GM12878 (cell line): Measurements from ENCODE around the gene FCN2. TPM values are rescaled to one million over a fixed set of nuclear protein-coding genes. Genes with fewer than 3 reads are reported as not detected.

Source experiments
- ATAC-seq: fragments of 200-7000 bp; cut with Tn5 transposase; 3 replicates; pipeline ENCODE4 v1.9.1; 2020; ENCODE audit warnings: mild to moderate bottlenecking, moderate library complexity
- BruUV-seq: library from RNA; stranded (reverse); fragments of 400-500 nt; replicated peaks from 2 replicates; lab custom pipeline; 2021; lab: Mats Ljungman, UMichigan
- CTCF ChIA-PET: fragments of 300-600 bp; sonication (Branson Sonifier 250); formaldehyde crosslinking; extraction: SDS; loops from one replicate; lab custom pipeline; 2021; ENCODE audit warnings: inconsistent platforms; lab: Yijun Ruan, JAX
- POLR2A ChIA-PET: fragments of 350-600 bp; formaldehyde crosslinking; extraction: SDS; loops from one replicate; lab custom pipeline; 2021; ENCODE audit warnings: inconsistent platforms; lab: Charles Lee
- RAD21 ChIA-PET: fragments of 300-600 bp; sonication (Branson Sonifier 250); formaldehyde crosslinking; loops from one replicate; lab custom pipeline; 2023; ENCODE audit warnings: antibody characterized with exemption; ENCODE audit not compliant: unreplicated experiment; lab: Charles Lee
- SMC1A ChIA-PET: fragments of 300-600 bp; sonication (Branson Sonifier 250); formaldehyde crosslinking; loops from one replicate; lab custom pipeline; 2023; ENCODE audit not compliant: unreplicated experiment, uncharacterized antibody; lab: Charles Lee
- DNase-seq: peaks from one replicate; pipeline ENCODE4 v3.0.0-alpha.2; 2011; ENCODE audit warnings: low read depth, low spot score
- FAIRE-seq: peaks from 3 replicates; lab custom pipeline; 2011; peaks lifted over from hg19 to GRCh38; lab: Jason Lieb, UNC
- H2AFZ ChIP-seq: 2 replicates; pipeline ENCODE4 v1.6.0; 2011; ENCODE audit warnings: low read depth, low read length, control low read depth; ENCODE audit not compliant: control insufficient read depth
- H3K27ac ChIP-seq: 2 replicates; pipeline ENCODE4 v1.5.1; 2011; ENCODE audit warnings: control low read depth; ENCODE audit not compliant: control insufficient read depth, insufficient read depth
- H3K27me3 ChIP-seq, 2 experiments: replicated peaks in 1 of 2; 2 replicates each; pipeline versions ENCODE4 v1.6.0 to v1.6.1; 2011; ENCODE audit warnings: low read length in 1 of 2; ENCODE audit not compliant: control insufficient read depth in 2 of 2, insufficient read depth in 2 of 2
- H3K36me3 ChIP-seq, 2 experiments: 2 replicates each; pipeline ENCODE4 v1.5.1; 2011; ENCODE audit warnings: low read length in 1 of 2; ENCODE audit not compliant: control insufficient read depth in 2 of 2, insufficient read depth in 2 of 2
- H3K4me1 ChIP-seq: 2 replicates; pipeline ENCODE4 v1.6.1; 2011; ENCODE audit warnings: mild to moderate bottlenecking, low read length, moderate library complexity, mixed read lengths; ENCODE audit not compliant: control insufficient read depth, insufficient read depth
- H3K4me2 ChIP-seq: 2 replicates; pipeline ENCODE4 v1.6.0; 2011; ENCODE audit warnings: control low read depth; ENCODE audit not compliant: control insufficient read depth, insufficient read depth
- H3K4me3 ChIP-seq: fragments of 200-600 bp; sonication (generic); 2 replicates; pipeline ENCODE4 v1.5.1; 2016
- H3K79me2 ChIP-seq: 2 replicates; pipeline ENCODE4 v1.6.0; 2011; ENCODE audit warnings: low read length; ENCODE audit not compliant: control insufficient read depth, insufficient read depth
- H3K9ac ChIP-seq: 2 replicates; pipeline ENCODE4 v1.8.0; 2011; ENCODE audit warnings: low read length, control low read depth, mixed read lengths; ENCODE audit not compliant: control insufficient read depth, insufficient read depth
- H3K9me3 ChIP-seq: replicated peaks from 3 replicates; pipeline ENCODE4 v1.5.1; 2011; ENCODE audit warnings: mild to moderate bottlenecking, low read length; ENCODE audit not compliant: control insufficient read depth, insufficient read depth
- H4K20me1 ChIP-seq: 2 replicates; pipeline ENCODE4 v1.6.0; 2011; ENCODE audit not compliant: control insufficient read depth, insufficient read depth
- BCL11A ChIP-seq: IDR thresholded peaks from 2 replicates; pipeline ENCODE4 v1.6.1; 2011; ENCODE audit warnings: low read depth, low read length
- GATAD2B ChIP-seq: fragments of 450-650 bp; conservative IDR thresholded peaks from 2 replicates; pipeline ENCODE4 v1.6.1; 2017; ENCODE audit warnings: low read depth, mild to moderate bottlenecking, moderate library complexity
- MAX ChIP-seq: IDR thresholded peaks from 2 replicates; pipeline ENCODE4 v1.6.1; 2012; ENCODE audit warnings: low read depth, low read length, improper control_type of control experiment
- SMARCA5 ChIP-seq: fragments of 450-650 bp; IDR thresholded peaks from 2 replicates; pipeline ENCODE4 v1.6.1; 2017; ENCODE audit warnings: mild to moderate bottlenecking
- SP1 ChIP-seq: IDR thresholded peaks from one replicate; pipeline ENCODE4 v1.6.1; 2011; ENCODE audit warnings: low read depth, low read length
- SRF ChIP-seq, 2 experiments: IDR thresholded peaks; 2 replicates each; pipeline ENCODE4 v1.6.1; 2011; ENCODE audit warnings: low read depth in 2 of 2, low read length in 2 of 2, mild to moderate bottlenecking in 1 of 2, moderate library complexity in 1 of 2
- USF1 ChIP-seq: IDR thresholded peaks from 2 replicates; pipeline ENCODE4 v1.6.1; 2011; ENCODE audit warnings: borderline replicate concordance, low read depth, mild to moderate bottlenecking, moderate library complexity, mixed read lengths, low read length; ENCODE audit not compliant: insufficient read depth; ENCODE audit errors: extremely low read length
- WGBS: methylation state at CpG from one replicate; pipeline ENCODE4 v1.1.6; 2016; ENCODE audit warnings: low lambda C conversion rate; ENCODE audit not compliant: insufficient replicate concordance, insufficient coverage; ENCODE audit errors: missing lambda C conversion rate; 5-methylcytosine and 5-hydroxymethylcytosine counted together
- in situ Hi-C: fragments of 300-500 bp; cut with MboI; formaldehyde crosslinking; loops from 9 replicates; pipeline ENCODE4 v1.14.3; 2018; ENCODE audit warnings: mixed read lengths
- intact Hi-C: fragments of 100-400 bp; cut with micrococcal nuclease; formaldehyde crosslinking; loops from one replicate; pipeline ENCODE4 v1.14.2; 2022; ENCODE audit not compliant: unreplicated experiment
- polyA plus RNA-seq, 11 experiments: library from polyadenylated mRNA; depleted of rRNA in 4 of 11; unstranded in 6 of 11; stranded (reverse) in 5 of 11; fragments of >200 nt; fragmentation: Nextera tagmentation in 4 of 11; fragmentation: Illumina TruSeq in 1 of 11; extraction: Ambion mirVana in 4 of 11; extraction: Trizol in 1 of 11; gene quantifications; 1 replicate in 1 of 11; 2 replicates in 10 of 11; pipeline versions ENCODE4 v1.2.1 to v1.2.3, GENCODE V29; 2011 to 2016; ENCODE audit warnings: inconsistent platforms in 2 of 11, missing spikeins in 2 of 11, low read depth in 1 of 11
- total RNA-seq, 4 experiments: library from RNA; depleted of rRNA in 3 of 4; stranded (reverse); fragments of >200 nt in 3 of 4; fragmentation: Illumina TruSeq in 1 of 4; extraction: Trizol in 1 of 4; gene quantifications; 2 replicates each; pipeline versions ENCODE4 v1.2.1 to v1.2.3, GENCODE V29; 2013 to 2021
- TF ChIP-seq, protein P1 (sequence below): fragments of 450-650 bp; formaldehyde crosslinking; IDR thresholded peaks from 2 replicates; pipeline ENCODE4 v1.5.0; 2022; ENCODE audit warnings: mild to moderate bottlenecking, missing genetic modification characterization
- TF ChIP-seq, protein P2 (sequence below): fragments of 450-650 bp; formaldehyde crosslinking; IDR thresholded peaks from 2 replicates; pipeline ENCODE4 v1.4.0; 2022; ENCODE audit warnings: mild to moderate bottlenecking, moderate library complexity

FCN2 gene
- total and polyA plus RNA-seq, 10 of the 15 experiments (the other 5 are each of a cell fraction or from before 2014, with no cell fraction given) = not detected

- TF ChIP-seq USF1 = no peak
- no peak for TF ChIP-seq GATAD2B
- TF ChIP-seq BCL11A = no peak
- TF ChIP-seq, protein P1, sequence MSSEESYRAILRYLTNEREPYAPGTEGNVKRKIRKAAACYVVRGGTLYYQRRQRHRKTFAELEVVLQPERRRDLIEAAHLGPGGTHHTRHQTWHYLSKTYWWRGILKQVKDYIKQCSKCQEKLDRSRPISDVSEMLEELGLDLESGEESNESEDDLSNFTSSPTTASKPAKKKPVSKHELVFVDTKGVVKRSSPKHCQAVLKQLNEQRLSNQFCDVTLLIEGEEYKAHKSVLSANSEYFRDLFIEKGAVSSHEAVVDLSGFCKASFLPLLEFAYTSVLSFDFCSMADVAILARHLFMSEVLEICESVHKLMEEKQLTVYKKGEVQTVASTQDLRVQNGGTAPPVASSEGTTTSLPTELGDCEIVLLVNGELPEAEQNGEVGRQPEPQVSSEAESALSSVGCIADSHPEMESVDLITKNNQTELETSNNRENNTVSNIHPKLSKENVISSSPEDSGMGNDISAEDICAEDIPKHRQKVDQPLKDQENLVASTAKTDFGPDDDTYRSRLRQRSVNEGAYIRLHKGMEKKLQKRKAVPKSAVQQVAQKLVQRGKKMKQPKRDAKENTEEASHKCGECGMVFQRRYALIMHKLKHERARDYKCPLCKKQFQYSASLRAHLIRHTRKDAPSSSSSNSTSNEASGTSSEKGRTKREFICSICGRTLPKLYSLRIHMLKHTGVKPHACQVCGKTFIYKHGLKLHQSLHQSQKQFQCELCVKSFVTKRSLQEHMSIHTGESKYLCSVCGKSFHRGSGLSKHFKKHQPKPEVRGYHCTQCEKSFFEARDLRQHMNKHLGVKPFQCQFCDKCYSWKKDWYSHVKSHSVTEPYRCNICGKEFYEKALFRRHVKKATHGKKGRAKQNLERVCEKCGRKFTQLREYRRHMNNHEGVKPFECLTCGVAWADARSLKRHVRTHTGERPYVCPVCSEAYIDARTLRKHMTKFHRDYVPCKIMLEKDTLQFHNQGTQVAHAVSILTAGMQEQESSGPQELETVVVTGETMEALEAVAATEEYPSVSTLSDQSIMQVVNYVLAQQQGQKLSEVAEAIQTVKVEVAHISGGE = no peak
These were observed 48.1 kb upstream of the FCN2 start (continued) for GRCh38 chr9:134832471-134832870.

GRCh38 chr9:134833294-134833880, 47.2 kb upstream of the FCN2 start:
- FAIRE-seq (no peak), ATAC-seq (no peak), DNase-seq (no peak)
- ChIA-PET RAD21 (no interaction called here), POLR2A (no interaction called here), SMC1A (no interaction called here), CTCF (no interaction called here)
- Histone ChIP-seq H3K79me2 (no peaks in the 10 kb centered on the region), H4K20me1 (no peaks in the 10 kb centered on the region), H2AFZ (no peak overlapping the region), H3K9ac (no peak overlapping the region), H3K4me2 (no peak overlapping the region), H3K27me3 (no peaks in the 10 kb centered on the region; a peak in 1 of 4 replicates), H3K4me3 (no peak overlapping the region), H3K36me3 (no peaks in the 10 kb centered on the region), H3K27ac (no peak overlapping the region), H3K9me3 (no peaks in the 10 kb centered on the region), H3K4me1 (no peaks in the 10 kb centered on the region)
- intact Hi-C loops (no loop called here), in situ Hi-C loops (no loop called here)
- WGBS = 23% methylated on average over 11 of the region's 11 CpGs
- no TSS peak for BruUV-seq
- TF ChIP-seq SMARCA5 (no peak), SP1 (no peak), SRF (IDR thresholded peaks at IDR 0.05; ENCODE audit: low read depth in 2 of 2, low read length in 2 of 2) (no peak), MAX (no peak), BCL11A (no peak)
- TF ChIP-seq, protein P2, sequence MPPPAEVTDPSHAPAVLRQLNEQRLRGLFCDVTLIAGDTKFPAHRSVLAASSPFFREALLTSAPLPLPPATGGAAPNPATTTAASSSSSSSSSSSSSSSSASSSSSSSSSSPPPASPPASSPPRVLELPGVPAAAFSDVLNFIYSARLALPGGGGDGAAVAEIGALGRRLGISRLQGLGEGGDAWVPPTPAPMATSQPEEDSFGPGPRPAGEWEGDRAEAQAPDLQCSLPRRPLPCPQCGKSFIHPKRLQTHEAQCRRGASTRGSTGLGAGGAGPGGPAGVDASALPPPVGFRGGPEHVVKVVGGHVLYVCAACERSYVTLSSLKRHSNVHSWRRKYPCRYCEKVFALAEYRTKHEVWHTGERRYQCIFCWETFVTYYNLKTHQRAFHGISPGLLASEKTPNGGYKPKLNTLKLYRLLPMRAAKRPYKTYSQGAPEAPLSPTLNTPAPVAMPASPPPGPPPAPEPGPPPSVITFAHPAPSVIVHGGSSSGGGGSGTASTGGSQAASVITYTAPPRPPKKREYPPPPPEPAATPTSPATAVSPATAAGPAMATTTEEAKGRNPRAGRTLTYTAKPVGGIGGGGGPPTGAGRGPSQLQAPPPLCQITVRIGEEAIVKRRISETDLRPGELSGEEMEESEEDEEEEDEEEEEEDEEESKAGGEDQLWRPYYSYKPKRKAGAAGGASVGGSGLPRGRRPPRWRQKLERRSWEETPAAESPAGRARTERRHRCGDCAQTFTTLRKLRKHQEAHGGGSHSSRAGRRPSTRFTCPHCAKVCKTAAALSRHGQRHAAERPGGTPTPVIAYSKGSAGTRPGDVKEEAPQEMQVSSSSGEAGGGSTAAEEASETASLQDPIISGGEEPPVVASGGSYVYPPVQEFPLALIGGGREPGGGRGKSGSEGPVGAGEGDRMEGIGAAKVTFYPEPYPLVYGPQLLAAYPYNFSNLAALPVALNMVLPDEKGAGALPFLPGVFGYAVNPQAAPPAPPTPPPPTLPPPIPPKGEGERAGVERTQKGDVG (CRISPR knock-in tag) = no peak
